Pancreas (tissue), 10 donors: ENCODE measurements around the gene SLC38A1. TPM values are rescaled to one million over a fixed set of nuclear protein-coding genes. Genes with fewer than 3 reads are reported as not detected.

ENCODE experiments used
- ATAC-seq, 4 donors: fragments of 200-7000 bp; cut with Tn5 transposase; one replicate each; pipeline versions ENCODE4 v1.8.0 to v1.9.1; 2020; ENCODE audit warnings: mild to moderate bottlenecking in 4 of 4, moderate library complexity in 4 of 4
- DNase-seq, 6 donors: peaks; one replicate each; pipeline ENCODE4 v3.0.0-alpha.2; 2020
- FAIRE-seq: peaks from 2 replicates; lab custom pipeline; 2012; peaks lifted over from hg19 to GRCh38; lab: Jason Lieb, UNC
- H3K27ac ChIP-seq, 4 donors: fragments of 200-600 bp; sonication (generic); 1 replicate in 3 of 4; 2 replicates in 1 of 4; pipeline versions ENCODE4 v1.5.0 to v1.8.0; 2020
- H3K27me3 ChIP-seq, 4 donors: fragments of 200-600 bp; one replicate each; pipeline ENCODE4 v1.8.0; 2021
- H3K36me3 ChIP-seq, 3 donors: fragments of 200-600 bp; sonication (generic) in 1 of 3; one replicate each; pipeline versions ENCODE4 v1.5.0 to v1.8.0; 2020 to 2021
- H3K4me1 ChIP-seq, 3 donors: fragments of 200-600 bp; one replicate each; pipeline ENCODE4 v1.8.0; 2021
- H3K4me3 ChIP-seq, 4 donors: fragments of 200-600 bp; sonication (generic) in 2 of 4; one replicate each; pipeline versions ENCODE4 v1.5.0 to v1.8.0; 2020 to 2021
- H3K9me3 ChIP-seq, 4 donors: fragments of 200-600 bp; one replicate each; pipeline ENCODE4 v1.8.0; 2021
- WGBS, 2 donors: extraction: QIAGEN DNeasy Blood & Tissue Kit; methylation state at CpG; one replicate each; pipeline ENCODE4 v1.1.7; 2013; 5-methylcytosine and 5-hydroxymethylcytosine counted together
- intact Hi-C, 3 donors: fragments of 100-400 bp; cut with DNase I; formaldehyde crosslinking; loops; one replicate each; pipeline versions ENCODE4 v1.11.1 to v1.14.2; 2022
- polyA plus RNA-seq, 2 donors: library from polyadenylated mRNA; stranded (reverse); fragments of 200-250 nt; gene quantifications; one replicate each; pipeline ENCODE4 v1.2.3, GENCODE V29; 2013
- total RNA-seq, 6 donors: library from RNA; stranded (reverse); fragmentation: NEBNext Ultra II Directional in 4 of 6; extraction: Animal tissue kit (Norgen Biotek cat#: 25700) in 4 of 6; gene quantifications; one replicate each; pipeline versions ENCODE4 v1.2.1 to v1.2.4, GENCODE V29; 2021 to 2023
- TF ChIP-seq, protein P1 (sequence below), 4 donors: fragments of 200-600 bp; sonication (generic) in 3 of 4; IDR thresholded peaks; one replicate each; pipeline versions ENCODE4 v1.5.0 to v1.8.0; 2021; ENCODE audit warnings: antibody characterized with exemption in 4 of 4
- donor health status: healthy with polysubstance abuse.
- donor health status: DM: no; HTN: no; CAD: no; lungs with moderate emphysema.
- donor health status: DM: no; HTN: no; CAD: no.
- donor health status: control.
- donor health status: control.
- donor health status: Bipolar disorder and iron deficiency.
- donor health status: DM: yes; HTN: yes; CAD: no.
- donor health status: DM: no; HTN: no; CAD: no.
- donor health status: DM: no; HTN: no; CAD: no.
- donor health status: DM: yes; HTN: yes; CAD: no.

Gene SLC38A1
- total and polyA plus RNA-seq, 8 donors, result 5.7 to 78.8 (median 24.3) TPM

DNA sequence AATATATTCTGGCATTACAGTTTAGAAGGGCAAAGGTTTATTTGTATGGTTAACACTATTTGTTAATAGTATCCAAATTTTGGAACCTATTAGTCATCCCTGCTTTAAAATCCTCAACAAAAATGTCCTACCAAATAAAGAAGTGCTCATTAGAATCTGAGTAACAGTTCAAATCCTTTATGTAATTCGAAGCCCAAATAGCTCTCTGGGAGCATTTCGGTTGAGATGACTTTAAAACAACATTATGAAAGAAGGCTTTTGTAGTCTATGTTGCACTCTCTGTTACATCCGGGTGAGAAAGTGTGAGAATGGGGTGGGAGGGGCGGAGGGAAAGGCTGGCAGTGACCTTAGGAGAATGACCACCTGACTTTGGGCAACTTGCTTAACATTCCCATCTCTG is 59.7 kb downstream of the SLC38A1 start:
- H3K36me3 ChIP-seq, result peaks cover 0 to 10% (median 0%) of the 10 kb centered on the region in 3 donors
- no peaks in the 10 kb centered on the region for H3K27me3 ChIP-seq
- intact Hi-C loops, result no loop called here
- no peaks in the 10 kb centered on the region for H3K9me3 ChIP-seq
- DNase-seq (no peak), FAIRE-seq (no peak), ATAC-seq (peak in 2 of 4 donors; percentile 5 to 15)
- WGBS, 2 donors, result 67 to 69% methylated on average over 4 of the region's 4 CpGs
- H3K27ac ChIP-seq, result peak overlapping the region; percentile 39 to 74 (median 62)
- H3K4me1 ChIP-seq, result peaks cover 21 to 34% (median 21%) of the 10 kb centered on the region in 3 donors
- no peak overlapping the region for H3K4me3 ChIP-seq
- TF ChIP-seq, protein P1, sequence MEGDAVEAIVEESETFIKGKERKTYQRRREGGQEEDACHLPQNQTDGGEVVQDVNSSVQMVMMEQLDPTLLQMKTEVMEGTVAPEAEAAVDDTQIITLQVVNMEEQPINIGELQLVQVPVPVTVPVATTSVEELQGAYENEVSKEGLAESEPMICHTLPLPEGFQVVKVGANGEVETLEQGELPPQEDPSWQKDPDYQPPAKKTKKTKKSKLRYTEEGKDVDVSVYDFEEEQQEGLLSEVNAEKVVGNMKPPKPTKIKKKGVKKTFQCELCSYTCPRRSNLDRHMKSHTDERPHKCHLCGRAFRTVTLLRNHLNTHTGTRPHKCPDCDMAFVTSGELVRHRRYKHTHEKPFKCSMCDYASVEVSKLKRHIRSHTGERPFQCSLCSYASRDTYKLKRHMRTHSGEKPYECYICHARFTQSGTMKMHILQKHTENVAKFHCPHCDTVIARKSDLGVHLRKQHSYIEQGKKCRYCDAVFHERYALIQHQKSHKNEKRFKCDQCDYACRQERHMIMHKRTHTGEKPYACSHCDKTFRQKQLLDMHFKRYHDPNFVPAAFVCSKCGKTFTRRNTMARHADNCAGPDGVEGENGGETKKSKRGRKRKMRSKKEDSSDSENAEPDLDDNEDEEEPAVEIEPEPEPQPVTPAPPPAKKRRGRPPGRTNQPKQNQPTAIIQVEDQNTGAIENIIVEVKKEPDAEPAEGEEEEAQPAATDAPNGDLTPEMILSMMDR (IDR thresholded peaks at IDR 0.05), result no peak

DNA sequence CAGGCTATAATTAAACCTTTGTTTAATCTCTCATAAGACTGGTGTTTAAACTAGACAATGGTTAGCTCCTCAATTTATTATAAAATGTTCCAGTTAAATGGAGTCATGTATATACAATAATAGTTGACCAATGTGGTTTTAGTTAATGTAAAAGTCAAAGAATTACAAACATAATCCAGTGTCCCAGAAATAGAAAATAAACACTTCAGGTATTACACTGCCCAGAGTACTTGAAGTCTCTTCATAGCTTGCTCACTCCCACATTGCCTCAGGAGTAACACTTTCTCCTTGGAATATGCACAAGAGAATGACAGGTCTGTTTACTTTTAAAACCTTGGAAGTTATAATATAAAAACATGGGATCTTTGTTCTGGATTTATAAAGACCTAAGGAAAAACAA is 60.5 kb downstream of the SLC38A1 start:
- Histone ChIP-seq H3K9me3 (no peaks in the 10 kb centered on the region), H3K27ac (peak overlapping the region in 1 of 4 donors; percentile 67), H3K4me1 (peaks cover 21 to 34% (median 21%) of the 10 kb centered on the region in 3 donors), H3K27me3 (no peaks in the 10 kb centered on the region), H3K4me3 (no peak overlapping the region), H3K36me3 (peaks cover 0 to 18% (median 0%) of the 10 kb centered on the region in 3 donors)
- peak; percentile 67 for FAIRE-seq
- DNase-seq, result no peak
- TF ChIP-seq, protein P1 (IDR thresholded peaks at IDR 0.05), result no peak
- intact Hi-C loops, result no loop called here
- ATAC-seq, result no peak

DNA sequence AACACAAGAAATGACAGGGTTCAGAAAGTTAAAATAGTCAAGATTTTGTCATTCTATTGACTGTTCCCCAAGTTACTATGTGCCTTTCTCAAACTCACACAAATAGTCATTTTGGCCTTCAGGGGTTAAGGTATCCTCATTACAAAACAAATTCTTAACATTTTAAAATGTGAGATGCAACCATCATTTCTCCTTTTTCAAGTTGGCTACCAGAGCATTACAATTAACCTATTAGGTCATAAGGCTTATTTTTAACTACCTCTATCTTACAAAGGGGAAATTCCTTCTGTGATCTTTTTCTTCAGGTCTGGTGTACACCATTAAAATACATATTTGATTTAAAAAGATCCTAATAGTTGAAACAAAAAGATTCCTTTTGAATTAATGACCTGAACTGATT is 61.2 kb downstream of the SLC38A1 start:
- ATAC-seq (no peak), FAIRE-seq (no peak), DNase-seq (no peak)
- TF ChIP-seq, protein P1 (IDR thresholded peaks at IDR 0.05), result no peak
- Histone ChIP-seq H3K27ac (no peak overlapping the region), H3K36me3 (peaks cover 0 to 25% (median 0%) of the 10 kb centered on the region in 3 donors), H3K4me1 (peaks cover 21 to 34% (median 21%) of the 10 kb centered on the region in 3 donors), H3K4me3 (no peak overlapping the region), H3K9me3 (no peaks in the 10 kb centered on the region), H3K27me3 (no peaks in the 10 kb centered on the region)
- intact Hi-C loops, result no loop called here

DNA sequence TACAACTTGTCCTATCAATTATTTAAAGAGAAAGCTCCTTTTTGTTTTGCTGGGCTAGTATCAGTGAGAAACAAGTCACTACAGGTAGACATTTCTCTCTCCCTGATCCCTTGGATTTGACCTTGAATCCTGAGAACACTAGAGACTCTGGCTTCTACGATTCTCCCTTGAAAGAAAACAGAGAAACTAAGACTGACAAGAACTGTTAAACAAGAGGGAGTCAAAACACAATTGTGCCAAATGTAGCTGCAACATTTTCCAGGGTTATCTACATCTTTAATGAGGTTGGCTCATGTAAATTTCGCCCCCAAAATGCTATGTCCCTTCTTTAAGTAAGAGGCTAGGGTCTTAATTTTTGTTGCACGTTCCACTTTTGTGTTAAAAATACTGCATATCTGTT is 62.4 kb downstream of the SLC38A1 start:
- ATAC-seq (no peak), FAIRE-seq (no peak)
- peaks cover 21 to 34% (median 21%) of the 10 kb centered on the region in 3 donors for H3K4me1 ChIP-seq

DNA sequence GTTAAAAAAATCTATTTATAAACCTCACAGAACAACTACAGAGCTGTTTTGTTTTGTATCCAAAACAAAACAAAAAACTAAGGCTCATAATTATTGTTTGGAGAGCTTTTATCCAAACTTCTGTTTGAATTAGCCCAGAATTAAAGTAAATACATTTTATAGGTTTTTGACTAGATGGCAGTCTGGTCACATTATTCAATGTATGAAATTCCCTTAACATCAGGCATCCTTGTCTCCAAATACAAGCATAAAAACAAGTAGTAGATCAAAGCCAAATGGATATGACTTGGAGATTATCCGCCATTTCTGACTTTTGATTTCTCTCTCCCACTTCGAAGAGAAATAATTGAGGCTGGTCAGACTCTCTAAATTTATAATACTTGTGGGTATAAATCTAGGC is 63.5 kb downstream of the SLC38A1 start:
- peaks cover 0 to 28% (median 0%) of the 10 kb centered on the region in 3 donors for H3K36me3 ChIP-seq
- FAIRE-seq (no peak), DNase-seq (no peak), ATAC-seq (no peak)
- intact Hi-C loops, result no loop called here
- H3K4me3 ChIP-seq, result no peak overlapping the region
- no peaks in the 10 kb centered on the region for H3K27me3 ChIP-seq
- TF ChIP-seq, protein P1 (IDR thresholded peaks at IDR 0.05), result no peak
- no peaks in the 10 kb centered on the region for H3K9me3 ChIP-seq
- no peak overlapping the region for H3K27ac ChIP-seq
- peaks cover 17 to 22% (median 18%) of the 10 kb centered on the region in 3 donors for H3K4me1 ChIP-seq
- 71 to 93% methylated on average over 2 of the region's 2 CpGs for whole genome bisulfite sequencing, 2 donors

More for the DNA sequence above, 62.4 kb downstream of the SLC38A1 start:
- TF ChIP-seq, protein P1 (IDR thresholded peaks at IDR 0.05), result no peak
- no peaks in the 10 kb centered on the region for H3K9me3 ChIP-seq
- H3K36me3 ChIP-seq, result peaks cover 0 to 28% (median 0%) of the 10 kb centered on the region in 3 donors
- no peak for DNase-seq
- 56 to 70% methylated on average over 3 of the region's 3 CpGs for WGBS, 2 donors
- intact Hi-C loops, result no loop called here
- no peak overlapping the region for H3K27ac ChIP-seq
- H3K4me3 ChIP-seq, result no peak overlapping the region
- H3K27me3 ChIP-seq, result no peaks in the 10 kb centered on the region
